ENCODE data around the gene RRP1. TPM values are rescaled to one million over a fixed set of nuclear protein-coding genes. Genes with fewer than 3 reads are reported as not detected.

The RRP1 gene
- total and polyA plus RNA-seq, 10 of the 15 experiments (the other 5 are each of a cell fraction or from before 2014, with no cell fraction given) = 0.34 to 70.8 (median 35.1) TPM

DNA sequence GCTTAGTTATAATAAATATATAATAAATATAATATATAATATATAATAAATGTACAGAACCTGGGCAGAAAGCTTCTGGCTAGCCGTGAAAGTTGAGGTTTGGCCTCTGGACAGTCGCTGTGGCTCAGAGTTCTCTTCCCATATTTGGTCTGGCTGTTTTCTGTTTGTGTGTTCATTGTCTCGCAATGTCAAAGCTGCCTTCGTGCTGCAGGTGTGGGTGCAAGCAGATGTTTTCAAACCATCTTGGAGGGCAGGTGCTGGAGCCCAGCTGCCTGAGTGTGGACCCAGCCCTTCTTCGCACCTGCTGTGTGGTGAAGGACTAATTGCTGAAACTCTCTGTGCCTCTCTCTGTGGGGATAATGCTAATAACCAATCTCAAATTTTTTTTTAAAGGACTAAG lies 9.7 kb upstream of the RRP1 start (continued):
- TF ChIP-seq TBL1XR1 (IDR thresholded peaks at IDR 0.05; ENCODE audit: low read depth, low read length) (no peak), EP300 (IDR thresholded peaks at IDR 0.05; ENCODE audit: borderline replicate concordance in 1 of 2, control insufficient read depth in 1 of 2, low read depth in 2 of 2, low read length in 2 of 2) (peak in 1 of 2 experiments; percentile 73; a peak in 1 of 4 replicates), SRF (IDR thresholded peaks at IDR 0.05; ENCODE audit: low read depth in 2 of 2, low read length in 2 of 2) (0 out of 4 replicates have a peak, but pooled peaks of 1 of the 2 experiments have one; percentile 64), HDAC2 (IDR thresholded peaks at IDR 0.05) (no peak), ZNF217 (IDR thresholded peaks at IDR 0.05) (peak; percentile 39; the same call in 1 of the 2 replicates), BRCA1 (IDR thresholded peaks at IDR 0.05; ENCODE audit: low read depth, low read length) (no peak), TCF12 (IDR thresholded peaks at IDR 0.05; ENCODE audit: low read depth, low read length) (peak; percentile 99)
- TF ChIP-seq, protein P1, sequence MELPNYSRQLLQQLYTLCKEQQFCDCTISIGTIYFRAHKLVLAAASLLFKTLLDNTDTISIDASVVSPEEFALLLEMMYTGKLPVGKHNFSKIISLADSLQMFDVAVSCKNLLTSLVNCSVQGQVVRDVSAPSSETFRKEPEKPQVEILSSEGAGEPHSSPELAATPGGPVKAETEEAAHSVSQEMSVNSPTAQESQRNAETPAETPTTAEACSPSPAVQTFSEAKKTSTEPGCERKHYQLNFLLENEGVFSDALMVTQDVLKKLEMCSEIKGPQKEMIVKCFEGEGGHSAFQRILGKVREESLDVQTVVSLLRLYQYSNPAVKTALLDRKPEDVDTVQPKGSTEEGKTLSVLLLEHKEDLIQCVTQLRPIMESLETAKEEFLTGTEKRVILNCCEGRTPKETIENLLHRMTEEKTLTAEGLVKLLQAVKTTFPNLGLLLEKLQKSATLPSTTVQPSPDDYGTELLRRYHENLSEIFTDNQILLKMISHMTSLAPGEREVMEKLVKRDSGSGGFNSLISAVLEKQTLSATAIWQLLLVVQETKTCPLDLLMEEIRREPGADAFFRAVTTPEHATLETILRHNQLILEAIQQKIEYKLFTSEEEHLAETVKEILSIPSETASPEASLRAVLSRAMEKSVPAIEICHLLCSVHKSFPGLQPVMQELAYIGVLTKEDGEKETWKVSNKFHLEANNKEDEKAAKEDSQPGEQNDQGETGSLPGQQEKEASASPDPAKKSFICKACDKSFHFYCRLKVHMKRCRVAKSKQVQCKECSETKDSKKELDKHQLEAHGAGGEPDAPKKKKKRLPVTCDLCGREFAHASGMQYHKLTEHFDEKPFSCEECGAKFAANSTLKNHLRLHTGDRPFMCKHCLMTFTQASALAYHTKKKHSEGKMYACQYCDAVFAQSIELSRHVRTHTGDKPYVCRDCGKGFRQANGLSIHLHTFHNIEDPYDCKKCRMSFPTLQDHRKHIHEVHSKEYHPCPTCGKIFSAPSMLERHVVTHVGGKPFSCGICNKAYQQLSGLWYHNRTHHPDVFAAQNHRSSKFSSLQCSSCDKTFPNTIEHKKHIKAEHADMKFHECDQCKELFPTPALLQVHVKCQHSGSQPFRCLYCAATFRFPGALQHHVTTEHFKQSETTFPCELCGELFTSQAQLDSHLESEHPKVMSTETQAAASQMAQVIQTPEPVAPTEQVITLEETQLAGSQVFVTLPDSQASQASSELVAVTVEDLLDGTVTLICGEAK (IDR thresholded peaks at IDR 0.05; ENCODE audit: borderline replicate concordance) = no peak

DNA sequence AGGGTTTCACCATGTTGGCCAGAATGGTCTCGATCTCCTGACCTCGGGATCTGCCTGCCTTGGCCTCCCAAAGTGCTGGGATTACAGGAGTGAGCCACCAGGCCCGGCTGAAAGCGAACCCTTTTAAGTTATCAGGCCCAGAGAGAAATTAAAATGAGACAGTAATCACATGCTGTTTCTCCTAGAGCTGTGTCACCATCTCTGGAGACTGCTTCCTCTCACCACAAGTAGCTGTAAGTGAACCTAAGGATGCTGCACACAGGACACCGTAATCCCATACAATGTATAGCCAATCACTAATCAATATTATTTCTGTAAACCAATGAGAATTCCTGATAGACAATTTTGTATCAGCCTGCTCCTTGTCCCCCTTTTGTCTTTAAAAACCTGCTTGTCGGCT lies 7.5 kb upstream of the RRP1 start:
- ChIA-PET SMC1A (ENCODE audit: uncharacterized antibody, unreplicated experiment) (no interaction called here), POLR2A (interaction anchor here (0.5 to 1.4 kb wide), 4 partner anchors 10 to 175 kb away, joined by 3 to 7 read pairs (median 4); no protein-coding TSS in a partner anchor), CTCF (interaction anchor here (0.6 to 1.6 kb wide), 4 partner anchors 13 to 157 kb away, joined by 3 to 6 read pairs (median 4); no protein-coding TSS in a partner anchor), RAD21 (ENCODE audit: unreplicated experiment) (no interaction called here)
- Histone ChIP-seq H3K36me3 (ENCODE audit: control insufficient read depth in 2 of 2, insufficient read depth in 2 of 2, low read length in 1 of 2) (no peaks in the 10 kb centered on the region), H3K4me1 (ENCODE audit: control insufficient read depth, insufficient read depth, low read length) (peaks cover 5% of the 10 kb centered on the region), H3K27ac (ENCODE audit: control insufficient read depth, insufficient read depth) (no peak overlapping the region), H3K4me3 (no peak overlapping the region), H2AFZ (ENCODE audit: control insufficient read depth, low read depth, low read length) (no peak overlapping the region), H4K20me1 (ENCODE audit: control insufficient read depth, insufficient read depth) (no peaks in the 10 kb centered on the region), H3K9ac (ENCODE audit: control insufficient read depth, insufficient read depth, low read length) (no peak overlapping the region), H3K9me3 (replicated peaks; ENCODE audit: control insufficient read depth, insufficient read depth, low read length) (no peaks in the 10 kb centered on the region), H3K4me2 (ENCODE audit: control insufficient read depth, insufficient read depth) (no peak overlapping the region), H3K79me2 (ENCODE audit: control insufficient read depth, insufficient read depth, low read length) (no peaks in the 10 kb centered on the region), H3K27me3 (replicated peaks in 1 of 2; ENCODE audit: control insufficient read depth in 2 of 2, insufficient read depth in 2 of 2, low read length in 1 of 2) (no peaks in the 10 kb centered on the region)
- ATAC-seq (no peak), FAIRE-seq (no peak), DNase-seq (ENCODE audit: low read depth, low spot score) (no peak)
- in situ Hi-C loops (cut with MboI) = no loop called here
- intact Hi-C loops (cut with micrococcal nuclease; ENCODE audit: unreplicated experiment) = no loop called here
- BruUV-seq (replicated peaks) = no TSS peak
- 44% methylated on average over 6 of the region's 6 CpGs for WGBS (ENCODE audit: insufficient coverage, insufficient replicate concordance, low lambda C conversion rate, missing lambda C conversion rate)
- TF ChIP-seq FOXK2 (IDR thresholded peaks at IDR 0.05) (no peak), RB1 (IDR thresholded peaks at IDR 0.05; ENCODE audit: borderline replicate concordance) (no peak), POU2F2 (IDR thresholded peaks at IDR 0.05; ENCODE audit: borderline replicate concordance, low read depth, low read length) (no peak), NFXL1 (IDR thresholded peaks at IDR 0.05; ENCODE audit: borderline replicate concordance) (no peak), RCOR1 (conservative IDR thresholded peaks at IDR 0.05; ENCODE audit: low read depth, low read length) (no peak), ZNF207 (IDR thresholded peaks at IDR 0.05; ENCODE audit: borderline replicate concordance) (no peak)
- TF ChIP-seq, protein P2, sequence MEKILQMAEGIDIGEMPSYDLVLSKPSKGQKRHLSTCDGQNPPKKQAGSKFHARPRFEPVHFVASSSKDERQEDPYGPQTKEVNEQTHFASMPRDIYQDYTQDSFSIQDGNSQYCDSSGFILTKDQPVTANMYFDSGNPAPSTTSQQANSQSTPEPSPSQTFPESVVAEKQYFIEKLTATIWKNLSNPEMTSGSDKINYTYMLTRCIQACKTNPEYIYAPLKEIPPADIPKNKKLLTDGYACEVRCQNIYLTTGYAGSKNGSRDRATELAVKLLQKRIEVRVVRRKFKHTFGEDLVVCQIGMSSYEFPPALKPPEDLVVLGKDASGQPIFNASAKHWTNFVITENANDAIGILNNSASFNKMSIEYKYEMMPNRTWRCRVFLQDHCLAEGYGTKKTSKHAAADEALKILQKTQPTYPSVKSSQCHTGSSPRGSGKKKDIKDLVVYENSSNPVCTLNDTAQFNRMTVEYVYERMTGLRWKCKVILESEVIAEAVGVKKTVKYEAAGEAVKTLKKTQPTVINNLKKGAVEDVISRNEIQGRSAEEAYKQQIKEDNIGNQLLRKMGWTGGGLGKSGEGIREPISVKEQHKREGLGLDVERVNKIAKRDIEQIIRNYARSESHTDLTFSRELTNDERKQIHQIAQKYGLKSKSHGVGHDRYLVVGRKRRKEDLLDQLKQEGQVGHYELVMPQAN (conservative IDR thresholded peaks at IDR 0.05) = no peak
- TF ChIP-seq, protein P3, sequence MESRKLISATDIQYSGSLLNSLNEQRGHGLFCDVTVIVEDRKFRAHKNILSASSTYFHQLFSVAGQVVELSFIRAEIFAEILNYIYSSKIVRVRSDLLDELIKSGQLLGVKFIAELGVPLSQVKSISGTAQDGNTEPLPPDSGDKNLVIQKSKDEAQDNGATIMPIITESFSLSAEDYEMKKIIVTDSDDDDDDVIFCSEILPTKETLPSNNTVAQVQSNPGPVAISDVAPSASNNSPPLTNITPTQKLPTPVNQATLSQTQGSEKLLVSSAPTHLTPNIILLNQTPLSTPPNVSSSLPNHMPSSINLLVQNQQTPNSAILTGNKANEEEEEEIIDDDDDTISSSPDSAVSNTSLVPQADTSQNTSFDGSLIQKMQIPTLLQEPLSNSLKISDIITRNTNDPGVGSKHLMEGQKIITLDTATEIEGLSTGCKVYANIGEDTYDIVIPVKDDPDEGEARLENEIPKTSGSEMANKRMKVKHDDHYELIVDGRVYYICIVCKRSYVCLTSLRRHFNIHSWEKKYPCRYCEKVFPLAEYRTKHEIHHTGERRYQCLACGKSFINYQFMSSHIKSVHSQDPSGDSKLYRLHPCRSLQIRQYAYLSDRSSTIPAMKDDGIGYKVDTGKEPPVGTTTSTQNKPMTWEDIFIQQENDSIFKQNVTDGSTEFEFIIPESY (IDR thresholded peaks at IDR 0.05) = no peak

Measured in GM12878 (cell line).